SJSA1 (cell line): Measurements from ENCODE around the gene CDK17. TPM values are rescaled to one million over a fixed set of nuclear protein-coding genes. Genes with fewer than 3 reads are reported as not detected.

ENCODE experiments used
- DNase-seq, 2 experiments: peaks; one replicate each; pipeline ENCODE4 v3.0.0-alpha.2; 2015 to 2020; ENCODE audit warnings: low spot score in 2 of 2, low read depth in 1 of 2
- H3K27ac ChIP-seq: fragments of 250-450 bp; sonication (Bioruptor Pico); 2 replicates; pipeline ENCODE4 v1.5.1; 2020; ENCODE audit warnings: mild to moderate bottlenecking, moderate library complexity
- H3K27me3 ChIP-seq: fragments of 250-450 bp; sonication (Bioruptor Pico); replicated peaks from 2 replicates; pipeline ENCODE4 v1.5.1; 2020; ENCODE audit warnings: mild to moderate bottlenecking, moderate library complexity
- H3K36me3 ChIP-seq: fragments of 250-450 bp; sonication (Bioruptor Pico); 2 replicates; pipeline ENCODE4 v1.5.1; 2020; ENCODE audit warnings: mild to moderate bottlenecking
- H3K4me1 ChIP-seq: fragments of 250-450 bp; sonication (Bioruptor Pico); replicated peaks from 2 replicates; pipeline ENCODE4 v1.6.1; 2021; ENCODE audit warnings: mild to moderate bottlenecking
- H3K4me3 ChIP-seq: fragments of 250-450 bp; sonication (Bioruptor Pico); 2 replicates; pipeline ENCODE4 v1.5.1; 2020; ENCODE audit warnings: mild to moderate bottlenecking
- H3K9me3 ChIP-seq: fragments of 250-450 bp; sonication (Bioruptor Pico); replicated peaks from 2 replicates; pipeline ENCODE4 v1.5.1; 2020; ENCODE audit warnings: mild to moderate bottlenecking
- total RNA-seq: library from RNA; depleted of rRNA; stranded (reverse); fragments of >200 nt; shearing (Covaris generic); gene quantifications from 2 replicates; pipeline ENCODE4 v1.2.3, GENCODE V29; 2014

Gene CDK17
- total RNA-seq, 1 experiment from 2014 or later: 38.4 TPM

GRCh38 chr12:96301732-96302131 lies 98.5 kb downstream of the CDK17 start:
- Histone ChIP-seq H3K27ac (no peak overlapping the region), H3K36me3 (no peaks in the 10 kb centered on the region), H3K4me3 (no peak overlapping the region), H3K4me1 (no peaks in the 10 kb centered on the region), H3K27me3 (no peaks in the 10 kb centered on the region; the same call in 1 of the 2 replicates), H3K9me3 (no peaks in the 10 kb centered on the region)
- DNase-seq: peak in 1 of 2 experiments; percentile 31

- Histone ChIP-seq H3K27ac (no peak overlapping the region), H3K4me3 (no peak overlapping the region), H3K9me3 (no peaks in the 10 kb centered on the region), H3K4me1 (no peaks in the 10 kb centered on the region), H3K27me3 (no peaks in the 10 kb centered on the region; the same call in 1 of the 2 replicates), H3K36me3 (no peaks in the 10 kb centered on the region)
- DNase-seq: no peak
These were observed 100.2 kb downstream of the CDK17 start for GRCh38 chr12:96300064-96300463.

GRCh38 chr12:96297504-96297903 lies 102.7 kb downstream of the CDK17 start:
- H3K9me3 ChIP-seq: no peaks in the 10 kb centered on the region
- H3K4me3 ChIP-seq: no peak overlapping the region
- DNase-seq: peak in 1 of 2 experiments; percentile 36
- no peaks in the 10 kb centered on the region for H3K36me3 ChIP-seq
- no peaks in the 10 kb centered on the region; the same call in 1 of the 2 replicates for H3K27me3 ChIP-seq
- H3K4me1 ChIP-seq: no peaks in the 10 kb centered on the region
- H3K27ac ChIP-seq: no peak overlapping the region

GRCh38 chr12:96295532-96296160 lies 104.6 kb downstream of the CDK17 start:
- Histone ChIP-seq H3K9me3 (no peaks in the 10 kb centered on the region), H3K4me3 (no peak overlapping the region), H3K27me3 (no peaks in the 10 kb centered on the region; the same call in 1 of the 2 replicates), H3K36me3 (no peaks in the 10 kb centered on the region), H3K4me1 (no peaks in the 10 kb centered on the region), H3K27ac (no peak overlapping the region)
- DNase-seq: peak; percentile 53 to 68

- peak in 1 of 2 experiments; percentile 64 for DNase-seq
- no peak overlapping the region for H3K27ac ChIP-seq
- no peaks in the 10 kb centered on the region for H3K9me3 ChIP-seq
- H3K36me3 ChIP-seq: no peaks in the 10 kb centered on the region
- no peaks in the 10 kb centered on the region for H3K4me1 ChIP-seq
- no peak overlapping the region for H3K4me3 ChIP-seq
- no peaks in the 10 kb centered on the region; the same call in 1 of the 2 replicates for H3K27me3 ChIP-seq
These were observed 105.4 kb downstream of the CDK17 start for GRCh38 chr12:96294831-96295230.

GRCh38 chr12:96293093-96293492 lies 107.1 kb downstream of the CDK17 start:
- Histone ChIP-seq H3K9me3 (no peaks in the 10 kb centered on the region), H3K27ac (no peak overlapping the region), H3K36me3 (no peaks in the 10 kb centered on the region), H3K4me3 (no peak overlapping the region), H3K27me3 (peaks cover 10% of the 10 kb centered on the region; the same call in 1 of the 2 replicates), H3K4me1 (no peaks in the 10 kb centered on the region)
- peak in 1 of 2 experiments; percentile 61 for DNase-seq

- H3K27me3 ChIP-seq: peaks cover 29% of the 10 kb centered on the region
- no peaks in the 10 kb centered on the region for H3K4me1 ChIP-seq
- DNase-seq: peak; percentile 58 to 63
- H3K27ac ChIP-seq: no peak overlapping the region
- no peaks in the 10 kb centered on the region for H3K9me3 ChIP-seq
- no peaks in the 10 kb centered on the region for H3K36me3 ChIP-seq
- no peak overlapping the region for H3K4me3 ChIP-seq
These were observed 111.2 kb downstream of the CDK17 start for GRCh38 chr12:96289067-96289466.

GRCh38 chr12:96285158-96285557 lies 115.1 kb downstream of the CDK17 start:
- Histone ChIP-seq H3K27me3 (peaks cover 40% of the 10 kb centered on the region), H3K4me1 (no peaks in the 10 kb centered on the region), H3K36me3 (no peaks in the 10 kb centered on the region), H3K4me3 (no peak overlapping the region), H3K27ac (no peak overlapping the region), H3K9me3 (no peaks in the 10 kb centered on the region)
- DNase-seq: peak in 1 of 2 experiments; percentile 49

GRCh38 chr12:96274331-96274730 lies 125.9 kb downstream of the CDK17 start:
- Histone ChIP-seq H3K27ac (no peak overlapping the region), H3K4me3 (no peak overlapping the region), H3K27me3 (no peaks in the 10 kb centered on the region), H3K36me3 (peaks cover 39% of the 10 kb centered on the region), H3K9me3 (no peaks in the 10 kb centered on the region), H3K4me1 (no peaks in the 10 kb centered on the region)
- no peak for DNase-seq

GRCh38 chr12:96271469-96272199 lies 128.6 kb downstream of the CDK17 start:
- Histone ChIP-seq H3K27me3 (no peaks in the 10 kb centered on the region), H3K9me3 (no peaks in the 10 kb centered on the region), H3K4me3 (no peak overlapping the region), H3K27ac (no peak overlapping the region; the same call in 1 of the 2 replicates), H3K4me1 (no peaks in the 10 kb centered on the region), H3K36me3 (peaks cover 57% of the 10 kb centered on the region)
- no peak for DNase-seq

GRCh38 chr12:96266238-96266637 lies 134.0 kb downstream of the CDK17 start:
- no peak for DNase-seq
- H3K27me3 ChIP-seq: no peaks in the 10 kb centered on the region
- peaks cover 9% of the 10 kb centered on the region for H3K4me1 ChIP-seq
- no peak overlapping the region for H3K4me3 ChIP-seq
- peaks cover 66% of the 10 kb centered on the region for H3K36me3 ChIP-seq
- no peaks in the 10 kb centered on the region for H3K9me3 ChIP-seq
- no peak overlapping the region for H3K27ac ChIP-seq

- Histone ChIP-seq H3K27me3 (no peaks in the 10 kb centered on the region), H3K9me3 (no peaks in the 10 kb centered on the region), H3K27ac (no peak overlapping the region), H3K36me3 (peaks cover 66% of the 10 kb centered on the region), H3K4me1 (peaks cover 9% of the 10 kb centered on the region), H3K4me3 (no peak overlapping the region)
- DNase-seq: no peak
These were observed 134.4 kb downstream of the CDK17 start for GRCh38 chr12:96265836-96266235.

GRCh38 chr12:96265400-96265799 lies 134.8 kb downstream of the CDK17 start:
- no peaks in the 10 kb centered on the region for H3K9me3 ChIP-seq
- DNase-seq: no peak
- H3K4me3 ChIP-seq: no peak overlapping the region
- no peaks in the 10 kb centered on the region for H3K27me3 ChIP-seq
- H3K27ac ChIP-seq: no peak overlapping the region
- H3K36me3 ChIP-seq: peaks cover 68% of the 10 kb centered on the region
- H3K4me1 ChIP-seq: peaks cover 9% of the 10 kb centered on the region

- H3K4me1 ChIP-seq: peaks cover 15% of the 10 kb centered on the region
- no peaks in the 10 kb centered on the region for H3K27me3 ChIP-seq
- no peak overlapping the region for H3K27ac ChIP-seq
- H3K9me3 ChIP-seq: no peaks in the 10 kb centered on the region
- peak in 1 of 2 experiments; percentile 40 for DNase-seq
- no peak overlapping the region for H3K4me3 ChIP-seq
- peaks cover 62% of the 10 kb centered on the region for H3K36me3 ChIP-seq
These were observed 136.8 kb downstream of the CDK17 start for GRCh38 chr12:96263449-96263902.
